RWPE2 (cell line): ENCODE data around the gene EDDM13.
"Not testable (repeated sequence)": the region's sequence is repeated elsewhere in the genome, so short reads cannot be mapped to it uniquely, and the experiment has no call there.

Source experiments
- ATAC-seq: fragments of 200-7000 bp; cut with Tn5 transposase; 3 replicates; pipeline ENCODE4 v1.9.1; 2021; ENCODE audit warnings: low read depth
- DNase-seq: peaks from one replicate; pipeline ENCODE4 v3.0.0-alpha.2; 2020; ENCODE audit warnings: low spot score
- H3K27ac ChIP-seq: fragments of 450-650 bp; 2 replicates; pipeline ENCODE4 v1.5.1; 2017; ENCODE audit warnings: mild to moderate bottlenecking; ENCODE audit not compliant: poor library complexity, severe bottlenecking
- H3K27me3 ChIP-seq: fragments of 250-450 bp; sonication (Bioruptor Pico); 2 replicates; pipeline ENCODE4 v1.5.1; 2021; ENCODE audit warnings: mild to moderate bottlenecking, moderate library complexity; ENCODE audit not compliant: insufficient read depth, poor library complexity, severe bottlenecking
- H3K36me3 ChIP-seq: fragments of 250-450 bp; sonication (Bioruptor Pico); 2 replicates; pipeline ENCODE4 v1.5.1; 2020; ENCODE audit warnings: low read depth, mild to moderate bottlenecking, moderate library complexity
- H3K4me1 ChIP-seq: fragments of 250-450 bp; sonication (Bioruptor Pico); 2 replicates; pipeline ENCODE4 v1.5.1; 2021; ENCODE audit warnings: mild to moderate bottlenecking, moderate library complexity; ENCODE audit not compliant: insufficient read depth, poor library complexity, severe bottlenecking
- H3K4me3 ChIP-seq: fragments of 250-450 bp; sonication (Bioruptor Pico); 2 replicates; pipeline ENCODE4 v1.5.1; 2021; ENCODE audit warnings: mild to moderate bottlenecking, moderate library complexity; ENCODE audit not compliant: severe bottlenecking
- H3K9me3 ChIP-seq: fragments of 250-450 bp; sonication (Bioruptor Pico); 2 replicates; pipeline ENCODE4 v1.5.1; 2021; ENCODE audit warnings: mild to moderate bottlenecking, moderate library complexity; ENCODE audit not compliant: severe bottlenecking
- CTCF ChIP-seq: fragments of 450-650 bp; IDR thresholded peaks from one replicate; pipeline ENCODE4 v1.5.1; 2017; ENCODE audit warnings: mild to moderate bottlenecking, moderate library complexity; ENCODE audit not compliant: poor library complexity, severe bottlenecking

The EDDM13 gene

GRCh38 chr19:56272161-56272798 is at the start of gene EDDM13:
Gene EDDM13, plus strand, starts transcription at chr19:56272748. Its CDS starts 87 bp downstream, at chr19:56272835.
- H3K9me3 ChIP-seq: no peaks in the 10 kb centered on the region
- no peak for DNase-seq
- no peak for TF ChIP-seq CTCF
- H3K4me1 ChIP-seq: peaks cover 3% of the 10 kb centered on the region
- no peak for ATAC-seq
- H3K36me3 ChIP-seq: no peaks in the 10 kb centered on the region
- no peak within 1 kb of the TSS for H3K4me3 ChIP-seq
- H3K27ac ChIP-seq: peak within 1 kb of the TSS; percentile 64
- H3K27me3 ChIP-seq: no peaks in the 10 kb centered on the region

GRCh38 chr19:56222901-56223300 is 49.6 kb upstream of the EDDM13 start:
- Histone ChIP-seq H3K36me3 (no peaks in the 10 kb centered on the region), H3K27ac (no peak overlapping the region), H3K27me3 (no peaks in the 10 kb centered on the region), H3K9me3 (no peaks in the 10 kb centered on the region), H3K4me1 (no peaks in the 10 kb centered on the region), H3K4me3 (no peak overlapping the region)
- no peak for DNase-seq
- no peak for ATAC-seq
- TF ChIP-seq CTCF: no peak

- Histone ChIP-seq H3K9me3 (no peaks in the 10 kb centered on the region), H3K27ac (no peak overlapping the region), H3K4me3 (no peak overlapping the region), H3K36me3 (no peaks in the 10 kb centered on the region), H3K4me1 (no peaks in the 10 kb centered on the region), H3K27me3 (no peaks in the 10 kb centered on the region)
- ATAC-seq (no peak), DNase-seq (no peak)
- no peak for TF ChIP-seq CTCF
Observed at GRCh38 chr19:56223481-56223880, 49.1 kb upstream of the EDDM13 start.

GRCh38 chr19:56245121-56245740 is 27.3 kb upstream of the EDDM13 start:
- no peaks in the 10 kb centered on the region for H3K36me3 ChIP-seq
- no peaks in the 10 kb centered on the region for H3K9me3 ChIP-seq
- TF ChIP-seq CTCF: no peak
- peak; percentile 58; the same call in 1 of the 3 replicates for ATAC-seq
- H3K27me3 ChIP-seq: no peaks in the 10 kb centered on the region
- H3K4me3 ChIP-seq: no peak overlapping the region
- no peaks in the 10 kb centered on the region for H3K4me1 ChIP-seq
- no peak for DNase-seq
- H3K27ac ChIP-seq: no peak overlapping the region

- not testable (repeated sequence) for H3K27ac ChIP-seq, ATAC-seq, H3K36me3 ChIP-seq, H3K27me3 ChIP-seq, H3K4me3 ChIP-seq, H3K4me1 ChIP-seq, H3K9me3 ChIP-seq, DNase-seq
Observed at GRCh38 chr19:56245764-56246163, 26.8 kb upstream of the EDDM13 start.

GRCh38 chr19:56248736-56249338 is 23.7 kb upstream of the EDDM13 start:
- not testable (repeated sequence) for ATAC-seq, H3K36me3 ChIP-seq, H3K4me1 ChIP-seq, H3K27ac ChIP-seq, H3K9me3 ChIP-seq, H3K4me3 ChIP-seq, DNase-seq, H3K27me3 ChIP-seq
